ENCODE data around the gene ZFR.

DNA sequence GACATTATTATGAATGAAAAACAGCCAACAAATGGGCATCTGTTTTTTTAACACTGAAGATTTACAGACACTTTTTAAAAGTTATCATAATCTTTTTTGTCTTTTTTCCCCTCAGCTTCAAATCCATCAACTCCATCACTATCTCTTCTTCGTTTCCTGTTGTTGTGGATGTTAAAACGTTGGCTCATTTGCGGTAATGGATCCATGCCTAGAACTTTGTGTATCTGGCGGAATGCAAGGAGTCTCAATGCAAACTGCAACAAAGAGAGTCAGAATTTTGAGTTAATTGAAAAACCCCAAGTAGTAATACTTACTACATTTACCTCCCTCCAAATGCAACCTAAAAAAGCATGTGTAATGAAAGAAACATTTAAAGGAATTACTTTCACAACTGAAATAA lies 88.9 kb downstream of the ZFR start:
- no peak for TF ChIP-seq EZH2phosphoT487 (IDR thresholded peaks at IDR 0.05; ENCODE audit: borderline replicate concordance, low read depth)
- TF ChIP-seq USF2 (IDR thresholded peaks at IDR 0.05; ENCODE audit: borderline replicate concordance, low read depth, low read length), result no peak
- TF ChIP-seq RXRA (IDR thresholded peaks at IDR 0.05; ENCODE audit: borderline replicate concordance, low read depth), result no peak
- no peak for TF ChIP-seq EP300 (IDR thresholded peaks at IDR 0.05; ENCODE audit: borderline replicate concordance in 1 of 2, low read depth in 1 of 2, low read length in 1 of 2)
- TF ChIP-seq USF1 (IDR thresholded peaks at IDR 0.05; ENCODE audit: borderline replicate concordance, low read depth), result no peak
- TF ChIP-seq, protein P1, sequence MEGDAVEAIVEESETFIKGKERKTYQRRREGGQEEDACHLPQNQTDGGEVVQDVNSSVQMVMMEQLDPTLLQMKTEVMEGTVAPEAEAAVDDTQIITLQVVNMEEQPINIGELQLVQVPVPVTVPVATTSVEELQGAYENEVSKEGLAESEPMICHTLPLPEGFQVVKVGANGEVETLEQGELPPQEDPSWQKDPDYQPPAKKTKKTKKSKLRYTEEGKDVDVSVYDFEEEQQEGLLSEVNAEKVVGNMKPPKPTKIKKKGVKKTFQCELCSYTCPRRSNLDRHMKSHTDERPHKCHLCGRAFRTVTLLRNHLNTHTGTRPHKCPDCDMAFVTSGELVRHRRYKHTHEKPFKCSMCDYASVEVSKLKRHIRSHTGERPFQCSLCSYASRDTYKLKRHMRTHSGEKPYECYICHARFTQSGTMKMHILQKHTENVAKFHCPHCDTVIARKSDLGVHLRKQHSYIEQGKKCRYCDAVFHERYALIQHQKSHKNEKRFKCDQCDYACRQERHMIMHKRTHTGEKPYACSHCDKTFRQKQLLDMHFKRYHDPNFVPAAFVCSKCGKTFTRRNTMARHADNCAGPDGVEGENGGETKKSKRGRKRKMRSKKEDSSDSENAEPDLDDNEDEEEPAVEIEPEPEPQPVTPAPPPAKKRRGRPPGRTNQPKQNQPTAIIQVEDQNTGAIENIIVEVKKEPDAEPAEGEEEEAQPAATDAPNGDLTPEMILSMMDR (IDR thresholded peaks at IDR 0.05), result no peak
- TF ChIP-seq CHD2 (IDR thresholded peaks at IDR 0.05; ENCODE audit: low read length, partially characterized antibody), result no peak
- TF ChIP-seq FOXM1 (IDR thresholded peaks at IDR 0.05; ENCODE audit: low read depth), result no peak
- TF ChIP-seq YY1 (IDR thresholded peaks at IDR 0.05; ENCODE audit: low read depth), result no peak
